ENCODE data around the gene RAPGEF6. TPM values are rescaled to one million over a fixed set of nuclear protein-coding genes. Genes with fewer than 3 reads are reported as not detected.
A peak's percentile ranks its signal among the peaks of the same experiment; 100 is the strongest.

RAPGEF6 gene
- total RNA-seq, 6 experiments from 2014 or later: 3.7 to 9.1 (median 7.6) TPM

GRCh38 chr5:131647048-131647769, 12.2 kb upstream of the RAPGEF6 start:
- Histone ChIP-seq H3K27me3 (no peaks in the 10 kb centered on the region), H3K9me3 (no peaks in the 10 kb centered on the region), H3K27ac (no peak overlapping the region), H3K4me1 (peaks cover 0 to 3% (median 0%) of the 10 kb centered on the region in 4 donors), H3K36me3 (peaks cover 0 to 31% (median 4%) of the 10 kb centered on the region in 4 donors), H3K4me3 (no peak overlapping the region)
- ATAC-seq (peak in 1 of 4 donors; percentile 23), DNase-seq (no peak)
- intact Hi-C loops (cut with DNase I): loop anchor here in 1 of 2 donors (10.0 kb wide), 1 partner anchor 148 kb away; the partner anchor contains the start of gene FNIP1
- 59% methylated on average over 9 of the region's 10 CpGs for WGBS (ENCODE audit: insufficient coverage, low coverage, low lambda C conversion rate, missing lambda C conversion rate)
- TF ChIP-seq CTCF (IDR thresholded peaks at IDR 0.05) (no peak), POLR2A (IDR thresholded peaks at IDR 0.05) (no peak)

DNA sequence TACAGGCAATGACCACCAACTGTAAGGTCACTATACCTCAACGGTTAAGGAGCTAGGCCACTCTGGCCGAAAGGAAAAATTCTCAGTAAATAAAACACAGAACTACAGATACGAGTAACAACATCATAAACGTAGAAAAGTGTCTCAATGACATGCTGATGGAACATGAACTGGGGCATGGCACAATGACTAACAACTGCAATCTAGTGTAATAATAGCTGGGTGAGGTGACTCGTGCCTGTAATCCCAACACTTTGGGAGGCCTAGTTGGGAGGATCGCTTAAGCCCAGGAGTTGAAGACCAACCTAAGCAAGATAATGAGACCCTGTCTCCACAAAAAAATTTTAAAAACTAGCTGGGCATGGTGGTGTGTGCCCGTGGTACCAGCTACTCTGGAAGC, 9.8 kb upstream of the RAPGEF6 start:
- no peak for ATAC-seq
- H3K9me3 ChIP-seq: no peaks in the 10 kb centered on the region
- intact Hi-C loops (cut with DNase I): loop anchor here in 1 of 2 donors (10.0 kb wide), 1 partner anchor 150 kb away; the partner anchor contains the start of gene FNIP1
- H3K4me1 ChIP-seq: peaks cover 0 to 3% (median 0%) of the 10 kb centered on the region in 4 donors
- 81% methylated on average over 6 of the region's 7 CpGs for WGBS (ENCODE audit: insufficient coverage, low coverage, low lambda C conversion rate, missing lambda C conversion rate)
- TF ChIP-seq CTCF (IDR thresholded peaks at IDR 0.05) (no peak), POLR2A (IDR thresholded peaks at IDR 0.05) (no peak)
- peaks cover 0 to 11% (median 0%) of the 10 kb centered on the region in 4 donors for H3K36me3 ChIP-seq
- DNase-seq: no peak
- no peaks in the 10 kb centered on the region for H3K27me3 ChIP-seq
- no peak overlapping the region for H3K27ac ChIP-seq
- no peak overlapping the region for H3K4me3 ChIP-seq

DNA sequence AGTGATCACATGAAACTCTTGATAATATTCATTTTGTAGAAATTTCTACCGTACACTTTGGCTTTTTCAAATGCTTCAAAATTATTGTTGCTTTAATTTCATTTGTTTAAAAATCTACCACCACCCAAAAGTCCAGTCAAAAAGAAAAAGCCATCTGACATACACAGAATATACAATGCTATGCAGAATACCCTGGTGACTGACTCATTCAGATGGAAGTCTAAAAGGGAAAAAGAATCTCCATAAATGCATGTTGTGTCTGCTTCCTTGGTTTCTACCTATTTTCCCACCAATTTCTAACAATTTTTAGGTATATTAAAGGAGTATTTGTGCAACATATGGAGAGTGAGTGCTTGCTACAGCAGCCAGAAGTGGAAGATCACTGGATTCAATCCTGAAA, 9.3 kb upstream of the RAPGEF6 start:
- TF ChIP-seq CTCF (IDR thresholded peaks at IDR 0.05) (no peak), POLR2A (IDR thresholded peaks at IDR 0.05) (no peak)
- no peak overlapping the region for H3K4me3 ChIP-seq
- H3K4me1 ChIP-seq: peaks cover 0 to 3% (median 0%) of the 10 kb centered on the region in 4 donors
- intact Hi-C loops (cut with DNase I): loop anchor here in 1 of 2 donors (10.0 kb wide), 1 partner anchor 150 kb away; the partner anchor contains the start of gene FNIP1
- no peak overlapping the region for H3K27ac ChIP-seq
- peaks cover 0 to 11% (median 0%) of the 10 kb centered on the region in 4 donors for H3K36me3 ChIP-seq
- no peak for DNase-seq
- H3K9me3 ChIP-seq: no peaks in the 10 kb centered on the region
- WGBS (ENCODE audit: insufficient coverage, low coverage, low lambda C conversion rate, missing lambda C conversion rate): 88% methylated on average over 1 of the region's 1 CpG
- H3K27me3 ChIP-seq: no peaks in the 10 kb centered on the region
- ATAC-seq: no peak

- no peak for TF ChIP-seq POLR2A (IDR thresholded peaks at IDR 0.05)
- TF ChIP-seq CTCF (IDR thresholded peaks at IDR 0.05): no peak
- H3K27ac ChIP-seq: no peak overlapping the region
- H3K4me1 ChIP-seq: peaks cover 0 to 3% (median 0%) of the 10 kb centered on the region in 4 donors
- H3K36me3 ChIP-seq: peaks cover 0 to 11% (median 0%) of the 10 kb centered on the region in 4 donors
- no peak for DNase-seq
- no peaks in the 10 kb centered on the region for H3K9me3 ChIP-seq
- no peaks in the 10 kb centered on the region for H3K27me3 ChIP-seq
- WGBS (ENCODE audit: insufficient coverage, low coverage, low lambda C conversion rate, missing lambda C conversion rate): 90% methylated on average over 1 of the region's 1 CpG
- intact Hi-C loops (cut with DNase I): loop anchor here in 1 of 2 donors (10.0 kb wide), 1 partner anchor 153 kb away; the partner anchor contains the start of gene FNIP1
- ATAC-seq: no peak
- no peak overlapping the region for H3K4me3 ChIP-seq
Observed at GRCh38 chr5:131641494-131641893, 6.5 kb upstream of the RAPGEF6 start.

Data from right lobe of liver (tissue), 6 donors.